GM20000 (cell line): ENCODE data around the gene MYO9B.

ENCODE experiments used
- DNase-seq: peaks from one replicate; pipeline ENCODE4 v3.0.0; 2012; ENCODE audit warnings: low spot score
- TF ChIP-seq, protein P1 (sequence below): IDR thresholded peaks from 2 replicates; pipeline ENCODE4 v1.5.1; 2012; ENCODE audit warnings: mild to moderate bottlenecking, control low read depth; ENCODE audit errors: extremely low read depth, missing control alignments

The MYO9B gene

DNA sequence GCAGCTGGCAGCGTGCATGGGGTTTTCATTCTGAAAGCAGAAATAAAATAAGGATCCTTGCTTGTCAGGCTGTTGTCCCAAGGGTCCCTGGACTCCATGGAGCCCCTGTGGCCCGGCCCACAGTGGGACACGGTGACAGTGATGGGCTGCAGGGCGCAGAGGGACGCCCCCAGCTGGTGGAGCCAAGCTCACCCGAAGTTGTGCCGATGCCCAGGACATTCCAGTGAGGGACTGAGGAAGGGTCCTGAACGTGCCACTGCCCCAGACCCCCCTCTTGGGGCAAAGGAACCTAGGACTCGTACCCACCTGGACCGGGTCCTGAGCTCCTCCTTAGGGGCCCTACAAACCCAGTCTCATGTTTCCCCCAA, 35.0 kb downstream of the MYO9B start:
- TF ChIP-seq, protein P1, sequence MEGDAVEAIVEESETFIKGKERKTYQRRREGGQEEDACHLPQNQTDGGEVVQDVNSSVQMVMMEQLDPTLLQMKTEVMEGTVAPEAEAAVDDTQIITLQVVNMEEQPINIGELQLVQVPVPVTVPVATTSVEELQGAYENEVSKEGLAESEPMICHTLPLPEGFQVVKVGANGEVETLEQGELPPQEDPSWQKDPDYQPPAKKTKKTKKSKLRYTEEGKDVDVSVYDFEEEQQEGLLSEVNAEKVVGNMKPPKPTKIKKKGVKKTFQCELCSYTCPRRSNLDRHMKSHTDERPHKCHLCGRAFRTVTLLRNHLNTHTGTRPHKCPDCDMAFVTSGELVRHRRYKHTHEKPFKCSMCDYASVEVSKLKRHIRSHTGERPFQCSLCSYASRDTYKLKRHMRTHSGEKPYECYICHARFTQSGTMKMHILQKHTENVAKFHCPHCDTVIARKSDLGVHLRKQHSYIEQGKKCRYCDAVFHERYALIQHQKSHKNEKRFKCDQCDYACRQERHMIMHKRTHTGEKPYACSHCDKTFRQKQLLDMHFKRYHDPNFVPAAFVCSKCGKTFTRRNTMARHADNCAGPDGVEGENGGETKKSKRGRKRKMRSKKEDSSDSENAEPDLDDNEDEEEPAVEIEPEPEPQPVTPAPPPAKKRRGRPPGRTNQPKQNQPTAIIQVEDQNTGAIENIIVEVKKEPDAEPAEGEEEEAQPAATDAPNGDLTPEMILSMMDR = no peak
- no peak for DNase-seq

GRCh38 chr19:17111766-17112165, 36.2 kb downstream of the MYO9B start:
- DNase-seq = no peak
- TF ChIP-seq, protein P1 = no peak

DNA sequence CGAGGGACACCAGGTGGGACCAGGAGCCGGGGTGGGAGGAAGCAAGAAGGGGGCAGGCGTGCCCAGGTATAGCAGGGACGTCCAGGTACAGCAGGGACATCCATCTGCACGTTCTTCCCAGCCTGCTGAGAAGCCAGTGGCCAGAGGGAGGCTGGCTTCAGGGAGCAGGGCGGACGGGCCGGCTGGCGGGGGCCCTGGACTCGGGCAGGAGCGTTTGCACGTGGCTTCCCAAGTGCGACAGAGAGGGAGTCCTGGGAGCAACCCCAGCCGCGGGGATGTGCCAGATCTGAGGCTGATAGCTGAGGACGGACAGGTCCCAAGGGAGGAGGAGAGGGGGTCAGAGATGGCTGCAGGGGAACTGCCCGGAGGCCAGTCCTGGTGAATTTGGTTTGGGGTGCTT, 36.7 kb downstream of the MYO9B start:
- no peak for DNase-seq
- TF ChIP-seq, protein P1 = no peak

GRCh38 chr19:17112700-17113099, 37.1 kb downstream of the MYO9B start:
- TF ChIP-seq, protein P1 = no peak
- DNase-seq = no peak

DNA sequence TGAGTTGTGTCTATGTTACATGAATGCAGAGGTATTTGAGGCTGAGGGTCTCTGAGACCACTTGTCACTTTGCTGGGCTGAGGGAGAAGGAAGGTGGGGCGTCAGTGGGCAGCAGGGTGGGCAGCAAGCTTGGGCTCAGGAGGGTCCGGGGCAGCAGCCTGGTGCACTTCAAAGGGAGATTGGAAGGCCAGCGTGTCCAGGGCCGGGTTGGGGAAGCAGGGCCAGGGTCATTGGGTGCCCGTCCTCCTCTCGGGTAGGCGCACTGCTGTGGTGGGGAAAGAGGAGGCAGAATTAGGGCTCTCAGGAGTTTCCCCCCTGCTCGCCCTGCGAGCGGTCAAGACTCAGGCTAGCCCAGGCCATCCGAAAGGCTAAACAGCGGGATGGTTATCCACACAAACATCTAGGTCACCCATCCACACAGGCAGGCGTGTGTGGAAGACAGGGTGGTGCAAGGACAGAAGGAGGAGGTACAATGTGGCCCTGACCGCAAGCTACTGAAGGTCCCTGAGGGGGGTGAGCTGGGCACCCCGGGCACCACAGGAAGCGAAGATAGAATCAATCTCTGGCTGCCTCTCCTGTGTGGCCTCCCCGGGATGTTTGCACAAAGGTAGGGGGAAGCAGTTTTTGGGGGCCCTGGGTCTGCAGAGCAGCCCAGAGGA, 37.7 kb downstream of the MYO9B start:
- no peak for DNase-seq
- TF ChIP-seq, protein P1 = no peak

DNA sequence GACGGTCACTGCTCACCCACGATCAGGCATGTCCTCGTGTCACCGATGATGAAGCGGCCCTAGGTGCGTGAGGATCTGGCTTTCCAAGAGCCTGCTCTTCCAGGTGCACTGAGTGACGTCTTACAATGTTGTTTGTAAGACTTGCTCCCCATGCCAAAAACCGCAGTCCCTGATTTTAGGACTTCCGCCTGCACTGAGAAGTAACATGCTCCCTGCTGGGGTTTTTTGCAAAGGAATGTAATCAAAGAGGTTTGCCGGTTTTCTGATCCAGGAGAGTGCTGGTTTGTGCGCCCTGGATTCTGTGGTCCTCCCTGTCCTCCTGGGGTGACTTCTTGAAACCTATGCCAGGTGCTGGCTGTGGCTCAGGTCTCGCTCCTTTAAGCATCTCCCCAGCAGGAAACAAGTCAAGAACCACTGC, 38.8 kb downstream of the MYO9B start:
- TF ChIP-seq, protein P1 = no peak
- DNase-seq = no peak

DNA sequence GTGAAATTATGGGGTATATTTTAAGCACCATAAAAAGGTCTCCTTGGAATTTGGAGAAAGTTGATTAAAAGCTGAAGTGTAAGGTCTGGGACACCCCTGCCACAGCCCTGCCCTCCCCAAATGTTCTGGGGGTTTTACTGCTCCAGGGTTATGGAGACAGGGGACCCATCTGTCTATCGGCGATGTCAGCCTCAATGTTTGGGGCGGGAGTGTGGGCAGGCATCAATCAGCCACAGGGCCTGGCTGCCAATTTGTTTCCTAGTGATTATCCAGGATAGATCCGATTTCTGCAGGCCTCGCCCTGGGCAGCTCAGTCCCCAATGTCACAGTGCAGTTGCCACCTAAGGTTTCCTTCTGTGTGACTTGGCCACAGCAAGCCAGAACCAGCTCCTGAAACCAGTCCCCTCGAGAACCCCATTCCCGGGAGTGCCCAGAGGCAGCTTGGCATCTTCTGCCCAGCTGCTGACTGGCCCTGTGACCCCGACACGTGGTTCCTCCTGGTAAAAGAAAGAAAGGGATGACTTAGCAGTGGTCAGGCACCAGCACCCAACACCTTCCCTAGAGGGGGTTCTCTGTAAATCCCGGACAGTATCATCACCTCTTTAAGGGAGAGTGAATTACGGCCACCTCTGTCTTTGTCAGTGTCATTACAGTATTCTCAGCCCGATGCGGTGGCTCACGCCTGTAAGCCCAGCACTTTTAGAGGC, 41.6 kb downstream of the MYO9B start:
- DNase-seq = no peak
- TF ChIP-seq, protein P1 = no peak
